ENCODE results near the gene TSPAN17.

DNA sequence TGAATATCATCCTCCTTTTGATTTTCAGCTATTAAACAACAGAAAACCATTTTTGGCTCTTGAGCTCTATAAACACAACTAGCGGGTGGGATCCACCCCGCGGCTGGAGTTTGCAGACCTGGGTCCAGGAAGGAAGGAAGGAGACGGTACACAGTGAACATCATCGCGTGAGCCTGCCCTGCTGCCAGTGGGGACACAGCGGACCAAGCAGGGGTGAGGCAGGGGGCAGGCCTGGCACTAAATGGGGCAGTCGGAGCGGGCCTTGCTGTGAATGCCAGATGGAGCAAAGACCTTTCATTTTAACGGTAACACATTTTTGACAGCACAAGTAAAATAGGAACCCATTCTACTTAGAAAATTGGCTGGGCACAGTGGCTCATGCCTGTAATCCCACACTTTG, 14.4 kb downstream of the TSPAN17 start:
- TF ChIP-seq, protein P1, sequence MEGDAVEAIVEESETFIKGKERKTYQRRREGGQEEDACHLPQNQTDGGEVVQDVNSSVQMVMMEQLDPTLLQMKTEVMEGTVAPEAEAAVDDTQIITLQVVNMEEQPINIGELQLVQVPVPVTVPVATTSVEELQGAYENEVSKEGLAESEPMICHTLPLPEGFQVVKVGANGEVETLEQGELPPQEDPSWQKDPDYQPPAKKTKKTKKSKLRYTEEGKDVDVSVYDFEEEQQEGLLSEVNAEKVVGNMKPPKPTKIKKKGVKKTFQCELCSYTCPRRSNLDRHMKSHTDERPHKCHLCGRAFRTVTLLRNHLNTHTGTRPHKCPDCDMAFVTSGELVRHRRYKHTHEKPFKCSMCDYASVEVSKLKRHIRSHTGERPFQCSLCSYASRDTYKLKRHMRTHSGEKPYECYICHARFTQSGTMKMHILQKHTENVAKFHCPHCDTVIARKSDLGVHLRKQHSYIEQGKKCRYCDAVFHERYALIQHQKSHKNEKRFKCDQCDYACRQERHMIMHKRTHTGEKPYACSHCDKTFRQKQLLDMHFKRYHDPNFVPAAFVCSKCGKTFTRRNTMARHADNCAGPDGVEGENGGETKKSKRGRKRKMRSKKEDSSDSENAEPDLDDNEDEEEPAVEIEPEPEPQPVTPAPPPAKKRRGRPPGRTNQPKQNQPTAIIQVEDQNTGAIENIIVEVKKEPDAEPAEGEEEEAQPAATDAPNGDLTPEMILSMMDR (IDR thresholded peaks at IDR 0.05) = no peak
- TF ChIP-seq POLR2A (IDR thresholded peaks at IDR 0.05) = no peak

All from right lobe of liver (tissue), 4 donors.